Endometrial microvascular endothelial cells (primary cell): ENCODE results near the gene PCDHGA3. TPM values are rescaled to one million over a fixed set of nuclear protein-coding genes. Genes with fewer than 3 reads are reported as not detected.
"Not testable (repeated sequence)": the region's sequence is repeated elsewhere in the genome, so short reads cannot be mapped to it uniquely, and the experiment has no call there.

Experiments
- in situ Hi-C: cut with HindIII; loops from 2 replicates; pipeline ENCODE4 v1.10.0; 2017; ENCODE audit warnings: low sequenced_read_pairs, low pct_unique_long_range_greater_than_20kb; ENCODE audit errors: inconsistent ontology term
- total RNA-seq: library from RNA; depleted of rRNA; stranded (reverse); fragments of >200 nt; gene quantifications from one replicate; pipeline ENCODE4 v1.2.3, GENCODE V29; 2015; ENCODE audit errors: inconsistent ontology term

PCDHGA3 gene
- total RNA-seq, 1 donor from 2014 or later = 1.3 TPM

DNA sequence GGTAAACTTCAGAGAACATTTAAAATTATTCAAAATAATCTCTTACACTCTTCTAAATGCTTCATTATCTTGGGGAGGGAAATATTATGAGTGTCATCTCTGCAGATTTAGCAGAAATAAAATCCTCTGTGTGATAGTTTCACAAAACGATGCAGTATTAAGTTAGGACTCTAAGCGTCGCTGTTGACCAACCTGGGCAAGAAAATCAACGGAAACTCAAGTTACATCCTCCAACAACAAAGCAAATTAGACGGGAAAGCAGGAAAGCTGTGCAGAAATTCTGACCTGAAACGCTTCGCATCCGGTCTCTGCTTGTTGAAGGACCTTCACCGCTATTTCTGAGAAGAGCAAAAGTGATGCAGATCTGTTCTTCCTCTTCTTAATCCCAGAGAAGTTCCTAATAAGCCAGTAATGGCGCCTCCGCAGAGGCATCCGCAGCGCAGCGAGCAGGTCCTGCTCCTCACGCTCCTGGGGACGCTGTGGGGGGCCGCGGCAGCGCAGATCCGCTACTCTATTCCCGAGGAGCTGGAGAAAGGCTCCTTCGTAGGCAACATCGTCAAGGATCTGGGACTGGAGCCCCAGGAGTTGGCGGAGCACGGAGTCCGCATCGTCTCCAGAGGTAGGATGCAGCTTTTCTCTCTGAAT, 30.2 kb downstream of the PCDHGA3 start, which contains the start of gene PCDHGA6:
PCDHGA6 (plus strand) TSS at position 219 of the 645 bp plus-strand sequence; CDS start at position 412, 193 bp downstream.
- in situ Hi-C loops = no loop called here

DNA sequence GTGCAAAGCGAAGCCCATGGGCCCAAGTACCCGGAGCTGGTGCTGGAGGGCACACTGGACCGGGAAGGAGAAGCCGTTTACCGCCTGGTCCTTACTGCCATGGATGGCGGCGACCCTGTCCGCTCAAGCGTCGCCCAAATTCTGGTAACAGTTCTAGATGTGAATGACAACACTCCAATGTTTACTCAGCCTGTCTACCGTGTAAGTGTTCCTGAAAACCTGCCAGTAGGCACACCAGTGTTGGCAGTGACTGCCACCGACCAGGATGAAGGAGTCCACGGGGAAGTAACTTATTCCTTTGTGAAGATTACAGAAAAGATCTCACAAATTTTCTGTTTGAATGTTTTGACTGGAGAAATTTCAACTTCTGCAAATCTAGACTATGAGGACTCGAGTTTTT, 31.0 kb downstream of the PCDHGA3 start:
- in situ Hi-C loops = no loop called here

DNA sequence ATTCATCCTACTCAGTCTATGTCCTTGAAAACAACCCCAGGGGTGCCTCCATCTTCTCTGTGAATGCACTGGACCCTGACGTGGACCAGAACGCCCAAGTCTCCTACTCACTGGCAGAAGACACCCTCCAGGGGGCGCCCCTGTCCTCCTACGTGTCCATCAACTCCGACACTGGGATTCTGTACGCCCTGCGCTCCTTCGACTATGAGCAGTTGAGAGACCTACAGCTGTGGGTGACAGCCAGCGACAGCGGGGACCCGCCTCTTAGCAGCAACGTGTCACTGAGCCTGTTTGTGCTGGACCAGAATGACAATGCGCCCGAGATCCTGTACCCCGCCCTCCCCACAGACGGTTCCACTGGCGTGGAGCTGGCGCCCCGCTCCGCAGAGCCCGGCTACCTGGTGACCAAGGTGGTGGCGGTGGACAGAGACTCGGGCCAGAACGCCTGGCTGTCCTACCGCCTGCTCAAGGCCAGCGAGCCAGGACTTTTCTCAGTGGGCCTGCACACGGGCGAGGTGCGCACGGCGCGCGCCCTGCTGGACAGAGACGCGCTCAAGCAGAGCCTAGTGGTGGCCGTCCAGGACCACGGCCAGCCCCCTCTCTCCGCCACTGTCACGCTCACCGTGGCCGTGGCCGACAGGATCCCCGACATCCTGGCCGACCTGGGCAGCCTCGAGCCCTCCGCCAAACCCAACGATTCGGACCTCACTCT, 32.0 kb downstream of the PCDHGA3 start:
- in situ Hi-C loops = not testable (repeated sequence)

DNA sequence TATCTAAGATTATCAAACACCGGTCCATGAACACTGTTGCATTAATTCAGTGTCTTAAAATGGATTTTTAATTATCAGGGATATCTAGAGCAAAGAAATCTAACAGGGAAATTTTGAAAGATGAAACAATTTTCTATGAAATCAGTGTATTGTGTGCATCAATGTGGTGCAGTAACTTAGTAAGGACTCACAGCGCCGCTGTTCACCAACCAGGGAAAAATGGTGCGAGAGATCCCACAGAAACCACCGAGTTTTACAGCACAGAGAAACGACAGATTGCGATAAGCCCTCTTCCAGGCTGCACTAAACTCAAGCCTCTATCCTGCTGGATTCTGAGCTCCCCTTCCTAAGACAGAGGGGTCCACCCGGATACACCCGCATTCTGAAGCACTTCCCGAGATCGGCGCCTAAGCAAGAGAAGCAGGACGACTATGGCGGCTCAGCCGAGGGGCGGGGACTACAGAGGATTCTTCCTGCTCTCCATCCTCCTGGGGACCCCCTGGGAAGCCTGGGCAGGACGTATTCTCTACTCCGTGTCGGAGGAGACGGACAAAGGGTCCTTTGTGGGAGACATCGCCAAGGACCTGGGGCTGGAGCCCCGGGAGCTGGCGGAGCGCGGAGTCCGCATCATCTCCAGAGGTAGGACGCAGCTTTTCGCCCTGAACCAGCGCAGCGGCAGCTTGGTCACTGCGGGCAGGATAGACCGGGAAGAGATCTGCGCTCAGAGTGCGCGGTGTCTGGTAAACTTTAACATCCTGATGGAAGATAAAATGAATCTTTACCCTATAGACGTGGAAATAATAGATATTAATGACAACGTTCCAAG, 39.1 kb downstream of the PCDHGA3 start, which contains the start of gene PCDHGA7:
PCDHGA7 (plus strand) TSS at position 274 of the 826 bp plus-strand sequence; CDS start at position 432, 158 bp downstream.
- in situ Hi-C loops = no loop called here

DNA sequence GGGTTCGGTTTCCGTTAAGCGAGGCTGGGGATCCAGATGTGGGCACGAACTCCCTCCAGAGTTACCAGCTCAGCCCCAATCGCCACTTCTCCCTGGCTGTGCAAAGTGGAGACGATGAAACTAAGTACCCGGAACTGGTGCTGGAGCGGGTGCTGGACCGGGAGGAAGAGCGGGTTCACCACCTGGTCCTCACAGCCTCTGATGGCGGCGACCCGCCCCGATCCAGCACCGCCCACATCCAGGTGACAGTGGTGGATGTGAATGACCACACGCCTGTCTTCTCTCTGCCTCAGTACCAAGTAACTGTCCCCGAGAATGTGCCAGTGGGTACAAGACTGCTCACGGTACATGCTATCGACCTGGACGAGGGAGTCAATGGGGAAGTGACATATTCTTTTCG, 39.7 kb downstream of the PCDHGA3 start:
- in situ Hi-C loops = no loop called here

DNA sequence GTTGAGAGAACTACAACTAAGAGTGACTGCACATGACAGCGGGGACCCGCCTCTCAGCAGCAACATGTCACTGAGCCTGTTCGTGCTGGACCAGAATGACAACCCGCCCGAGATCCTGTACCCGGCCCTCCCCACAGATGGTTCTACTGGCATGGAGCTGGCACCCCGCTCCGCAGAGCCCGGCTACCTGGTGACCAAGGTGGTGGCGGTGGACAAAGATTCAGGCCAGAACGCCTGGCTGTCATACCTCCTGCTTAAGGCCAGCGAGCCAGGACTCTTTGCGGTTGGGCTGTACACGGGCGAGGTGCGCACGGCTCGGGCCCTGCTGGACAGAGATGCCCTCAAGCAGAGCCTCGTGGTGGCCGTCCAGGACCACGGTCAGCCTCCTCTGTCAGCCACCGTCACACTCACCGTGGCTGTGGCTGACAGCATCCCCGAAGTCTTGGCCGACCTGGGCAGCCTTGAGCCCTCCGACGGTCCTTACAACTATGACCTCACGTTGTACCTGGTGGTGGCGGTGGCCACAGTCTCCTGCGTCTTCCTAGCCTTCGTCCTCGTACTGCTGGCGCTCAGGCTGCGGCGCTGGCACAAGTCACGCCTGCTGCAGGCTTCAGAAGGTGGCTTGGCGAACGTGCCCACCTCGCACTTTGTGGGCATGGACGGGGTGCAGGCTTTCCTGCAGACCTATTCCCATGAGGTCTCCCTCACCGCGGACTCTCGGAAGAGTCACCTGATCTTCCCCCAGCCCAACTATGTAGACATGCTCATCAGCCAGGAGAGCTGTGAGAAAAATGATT, 41.0 kb downstream of the PCDHGA3 start:
- in situ Hi-C loops = no loop called here

DNA sequence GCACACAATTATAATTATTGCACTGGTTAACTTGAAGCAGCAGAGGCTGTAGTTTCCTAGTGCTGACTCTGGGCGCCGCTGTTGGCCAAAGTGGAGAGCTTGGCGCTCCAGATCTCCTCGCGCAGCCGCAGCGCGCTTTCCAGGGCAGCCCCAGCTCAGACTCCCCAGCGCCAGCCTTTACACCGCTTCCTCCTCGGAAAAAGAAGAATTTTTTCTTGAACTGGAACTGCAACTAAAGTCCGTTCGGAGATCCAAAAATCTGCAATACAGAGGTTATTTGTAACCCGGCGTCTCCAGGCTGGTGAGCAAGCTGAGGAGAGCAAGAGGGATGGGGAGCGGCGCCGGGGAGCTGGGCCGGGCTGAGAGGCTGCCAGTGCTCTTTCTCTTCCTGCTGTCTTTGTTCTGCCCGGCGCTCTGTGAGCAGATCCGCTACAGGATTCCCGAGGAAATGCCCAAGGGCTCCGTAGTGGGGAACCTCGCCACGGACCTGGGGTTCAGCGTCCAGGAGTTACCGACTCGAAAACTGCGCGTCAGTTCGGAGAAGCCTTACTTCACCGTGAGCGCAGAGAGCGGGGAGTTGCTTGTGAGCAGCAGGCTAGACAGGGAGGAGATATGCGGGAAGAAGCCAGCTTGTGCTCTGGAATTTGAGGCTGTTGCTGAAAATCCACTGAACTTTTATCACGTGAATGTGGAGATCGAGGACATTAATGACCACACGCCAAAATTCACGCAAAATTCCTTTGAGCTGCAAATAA, 44.1 kb downstream of the PCDHGA3 start, which contains the start of gene PCDHGB4:
PCDHGB4 (plus strand) TSS at position 142 of the 755 bp plus-strand sequence; CDS start at position 329, 187 bp downstream.
- in situ Hi-C loops = not testable (repeated sequence)

DNA sequence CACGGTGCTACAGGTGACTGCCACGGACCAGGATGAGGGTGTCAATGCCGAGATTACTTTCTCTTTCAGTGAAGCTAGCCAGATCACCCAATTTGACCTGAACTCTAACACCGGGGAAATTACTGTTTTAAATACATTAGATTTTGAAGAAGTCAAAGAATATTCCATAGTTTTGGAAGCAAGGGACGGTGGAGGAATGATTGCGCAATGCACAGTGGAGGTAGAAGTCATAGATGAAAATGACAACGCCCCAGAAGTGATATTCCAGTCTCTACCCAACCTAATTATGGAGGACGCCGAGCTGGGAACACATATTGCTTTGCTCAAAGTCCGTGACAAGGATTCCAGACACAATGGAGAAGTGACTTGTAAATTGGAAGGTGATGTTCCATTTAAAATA, 45.0 kb downstream of the PCDHGA3 start:
- in situ Hi-C loops = no loop called here

DNA sequence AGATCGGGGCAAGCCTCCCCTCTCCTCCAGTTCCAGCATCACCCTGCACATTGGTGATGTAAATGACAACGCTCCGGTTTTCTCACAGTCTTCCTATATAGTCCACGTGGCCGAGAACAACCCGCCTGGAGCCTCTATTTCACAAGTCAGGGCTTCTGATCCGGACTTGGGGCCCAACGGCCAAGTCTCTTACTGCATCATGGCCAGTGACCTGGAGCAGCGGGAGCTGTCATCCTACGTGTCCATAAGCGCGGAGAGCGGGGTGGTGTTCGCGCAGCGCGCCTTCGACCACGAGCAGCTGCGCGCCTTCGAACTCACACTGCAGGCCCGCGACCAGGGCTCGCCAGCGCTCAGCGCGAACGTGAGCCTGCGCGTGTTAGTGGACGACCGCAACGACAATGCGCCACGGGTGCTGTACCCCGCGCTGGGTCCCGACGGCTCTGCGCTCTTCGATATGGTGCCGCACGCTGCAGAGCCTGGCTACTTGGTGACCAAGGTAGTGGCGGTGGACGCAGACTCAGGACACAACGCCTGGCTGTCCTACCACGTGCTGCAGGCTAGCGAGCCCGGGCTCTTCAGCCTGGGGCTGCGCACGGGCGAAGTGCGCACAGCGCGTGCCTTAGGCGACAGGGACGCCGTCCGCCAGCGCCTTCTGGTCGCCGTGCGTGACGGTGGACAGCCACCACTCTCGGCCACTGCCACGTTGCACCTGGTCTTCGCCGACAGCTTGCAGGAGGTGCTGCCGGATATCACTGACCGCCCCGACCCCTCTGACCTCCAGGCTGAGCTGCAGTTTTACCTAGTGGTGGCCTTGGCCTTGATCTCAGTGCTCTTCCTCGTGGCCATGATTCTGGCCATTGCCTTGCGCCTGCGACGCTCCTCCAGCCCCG, 45.8 kb downstream of the PCDHGA3 start:
- in situ Hi-C loops = no loop called here

DNA sequence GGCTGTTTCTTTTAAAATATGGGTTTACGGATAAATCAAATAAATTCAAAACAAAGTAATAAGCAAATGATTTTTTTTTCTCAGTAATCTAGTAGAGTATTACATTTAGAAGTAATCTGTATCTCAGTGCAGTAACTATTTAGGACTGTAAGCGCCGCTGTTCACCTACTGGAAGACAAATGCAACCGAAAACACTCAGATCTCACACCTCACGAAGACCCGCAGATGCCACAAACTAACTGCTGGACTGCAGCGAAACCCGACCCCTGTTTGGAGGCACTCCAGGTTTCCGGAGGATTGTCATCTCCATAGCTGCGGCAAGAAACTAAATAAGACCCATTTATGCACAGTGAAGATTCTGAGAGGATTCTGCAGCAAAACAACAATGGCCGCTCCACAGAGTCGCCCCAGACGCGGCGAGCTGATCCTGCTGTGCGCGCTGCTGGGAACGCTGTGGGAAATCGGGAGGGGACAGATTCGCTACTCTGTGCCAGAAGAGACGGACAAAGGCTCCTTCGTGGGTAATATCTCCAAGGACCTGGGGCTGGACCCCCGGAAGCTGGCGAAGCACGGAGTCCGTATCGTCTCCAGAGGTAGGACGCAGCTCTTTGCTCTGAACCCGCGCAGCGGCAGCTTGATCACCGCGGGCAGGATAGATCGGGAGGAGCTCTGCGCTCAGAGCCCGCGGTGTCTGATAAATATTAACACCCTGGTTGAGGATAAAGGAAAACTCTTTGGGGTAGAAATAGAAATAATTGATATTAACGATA, 49.0 kb downstream of the PCDHGA3 start, which contains the start of gene PCDHGA8:
PCDHGA8 (plus strand) TSS at position 205 of the 770 bp plus-strand sequence; CDS start at position 386, 181 bp downstream.
- in situ Hi-C loops = no loop called here

DNA sequence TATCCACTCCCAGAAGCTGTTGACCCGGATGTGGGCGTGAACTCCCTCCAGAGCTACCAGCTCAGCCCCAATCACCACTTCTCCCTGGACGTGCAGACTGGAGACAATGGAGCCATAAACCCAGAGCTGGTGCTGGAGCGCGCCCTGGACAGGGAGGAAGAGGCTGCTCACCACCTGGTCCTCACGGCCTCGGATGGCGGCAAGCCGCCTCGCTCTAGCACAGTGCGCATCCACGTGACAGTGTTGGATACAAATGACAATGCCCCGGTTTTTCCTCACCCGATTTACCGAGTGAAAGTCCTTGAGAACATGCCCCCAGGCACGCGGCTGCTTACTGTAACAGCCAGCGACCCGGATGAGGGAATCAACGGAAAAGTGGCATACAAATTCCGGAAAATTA, 49.6 kb downstream of the PCDHGA3 start:
- in situ Hi-C loops = no loop called here

DNA sequence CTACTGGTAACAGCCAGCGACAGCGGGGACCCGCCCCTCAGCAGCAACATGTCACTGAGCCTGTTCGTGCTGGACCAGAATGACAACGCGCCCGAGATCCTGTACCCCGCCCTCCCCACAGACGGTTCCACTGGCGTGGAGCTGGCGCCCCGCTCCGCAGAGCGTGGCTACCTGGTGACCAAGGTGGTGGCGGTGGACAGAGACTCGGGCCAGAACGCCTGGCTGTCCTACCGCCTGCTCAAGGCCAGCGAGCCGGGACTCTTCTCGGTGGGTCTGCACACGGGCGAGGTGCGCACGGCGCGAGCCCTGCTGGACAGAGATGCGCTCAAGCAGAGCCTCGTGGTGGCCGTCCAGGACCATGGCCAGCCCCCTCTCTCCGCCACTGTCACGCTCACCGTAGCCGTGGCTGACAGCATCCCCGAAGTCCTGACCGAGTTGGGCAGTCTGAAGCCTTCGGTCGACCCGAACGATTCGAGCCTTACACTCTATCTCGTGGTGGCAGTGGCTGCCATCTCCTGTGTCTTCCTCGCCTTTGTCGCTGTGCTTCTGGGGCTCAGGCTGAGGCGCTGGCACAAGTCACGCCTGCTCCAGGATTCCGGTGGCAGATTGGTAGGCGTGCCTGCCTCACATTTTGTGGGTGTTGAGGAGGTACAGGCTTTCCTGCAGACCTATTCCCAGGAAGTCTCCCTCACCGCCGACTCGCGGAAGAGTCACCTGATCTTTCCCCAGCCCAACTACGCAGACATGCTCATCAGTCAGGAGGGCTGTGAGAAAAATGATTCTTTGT, 51.0 kb downstream of the PCDHGA3 start:
- in situ Hi-C loops = not testable (repeated sequence)
